ENCODE measurements around the gene FOXO6. TPM values are rescaled to one million over a fixed set of nuclear protein-coding genes. Genes with fewer than 3 reads are reported as not detected.

Gene FOXO6
- total RNA-seq, 3 donors from 2014 or later, result 0.98 to 1.3 TPM; not detected in 1

GRCh38 chr1:41315146-41315822 lies 46.0 kb upstream of the FOXO6 start:
- H3K9me3 ChIP-seq, result no peaks in the 10 kb centered on the region
- intact Hi-C loops (cut with DNase I; ENCODE audit: low total_unique reads), result no loop called here
- no peak overlapping the region for H3K27ac ChIP-seq
- no peaks in the 10 kb centered on the region for H3K4me1 ChIP-seq
- H3K36me3 ChIP-seq, result no peaks in the 10 kb centered on the region
- no peak overlapping the region for H3K4me3 ChIP-seq
- no peak for TF ChIP-seq POLR2A (IDR thresholded peaks at IDR 0.05)
- TF ChIP-seq CTCF (IDR thresholded peaks at IDR 0.05), result no peak
- no peak for TF ChIP-seq POLR2AphosphoS5 (IDR thresholded peaks at IDR 0.05)
- no peaks in the 10 kb centered on the region for H3K27me3 ChIP-seq
- DNase-seq (ENCODE audit: low spot score in 2 of 2), result no peak

- Histone ChIP-seq H3K27me3 (no peaks in the 10 kb centered on the region), H3K4me1 (no peaks in the 10 kb centered on the region)
Observed at GRCh38 chr1:41315871-41316270, 45.4 kb upstream of the FOXO6 start.

GRCh38 chr1:41317361-41317760 lies 43.9 kb upstream of the FOXO6 start:
- intact Hi-C loops (cut with DNase I; ENCODE audit: low total_unique reads), result no loop called here
- Histone ChIP-seq H3K9me3 (no peaks in the 10 kb centered on the region), H3K4me3 (no peak overlapping the region), H3K27ac (no peak overlapping the region), H3K36me3 (no peaks in the 10 kb centered on the region), H3K27me3 (no peaks in the 10 kb centered on the region), H3K4me1 (no peaks in the 10 kb centered on the region)
- TF ChIP-seq POLR2AphosphoS5 (IDR thresholded peaks at IDR 0.05), result no peak
- no peak for TF ChIP-seq POLR2A (IDR thresholded peaks at IDR 0.05)
- TF ChIP-seq CTCF (IDR thresholded peaks at IDR 0.05), result no peak
- DNase-seq (ENCODE audit: low spot score in 2 of 2), result no peak

More at GRCh38 chr1:41315871-41316270, 45.4 kb upstream of the FOXO6 start:
- intact Hi-C loops (cut with DNase I; ENCODE audit: low total_unique reads), result no loop called here
- DNase-seq (ENCODE audit: low spot score in 2 of 2), result no peak
- no peak overlapping the region for H3K4me3 ChIP-seq
- no peak for TF ChIP-seq CTCF (IDR thresholded peaks at IDR 0.05)
- no peak for TF ChIP-seq POLR2AphosphoS5 (IDR thresholded peaks at IDR 0.05)
- no peak overlapping the region for H3K27ac ChIP-seq
- no peaks in the 10 kb centered on the region for H3K36me3 ChIP-seq
- no peaks in the 10 kb centered on the region for H3K9me3 ChIP-seq

- TF ChIP-seq POLR2AphosphoS5 (IDR thresholded peaks at IDR 0.05) (no peak), POLR2A (IDR thresholded peaks at IDR 0.05) (no peak), CTCF (IDR thresholded peaks at IDR 0.05) (no peak)
- no peak for DNase-seq (ENCODE audit: low spot score in 2 of 2)
- Histone ChIP-seq H3K4me1 (no peaks in the 10 kb centered on the region), H3K9me3 (no peaks in the 10 kb centered on the region), H3K27ac (no peak overlapping the region), H3K27me3 (no peaks in the 10 kb centered on the region), H3K4me3 (no peak overlapping the region), H3K36me3 (no peaks in the 10 kb centered on the region)
- intact Hi-C loops (cut with DNase I; ENCODE audit: low total_unique reads), result no loop called here
Observed at GRCh38 chr1:41318135-41318534, 43.1 kb upstream of the FOXO6 start.

- intact Hi-C loops (cut with DNase I; ENCODE audit: low total_unique reads), result no loop called here
- DNase-seq (ENCODE audit: low spot score in 2 of 2), result no peak
- Histone ChIP-seq H3K9me3 (no peaks in the 10 kb centered on the region), H3K4me3 (no peak overlapping the region), H3K27ac (no peak overlapping the region), H3K36me3 (no peaks in the 10 kb centered on the region), H3K4me1 (no peaks in the 10 kb centered on the region), H3K27me3 (no peaks in the 10 kb centered on the region)
- no peak for TF ChIP-seq POLR2A (IDR thresholded peaks at IDR 0.05)
- TF ChIP-seq CTCF (IDR thresholded peaks at IDR 0.05), result no peak
Observed at GRCh38 chr1:41319106-41319755, 42.0 kb upstream of the FOXO6 start.
